Measurements from ENCODE around the gene FUZ. TPM values are rescaled to one million over a fixed set of nuclear protein-coding genes. Genes with fewer than 3 reads are reported as not detected.

The FUZ gene
- total and polyA plus RNA-seq, 2 of the 8 experiments (the other 6 are each of a cell fraction or from before 2014, with no cell fraction given): 28.4 to 33.9 TPM

DNA sequence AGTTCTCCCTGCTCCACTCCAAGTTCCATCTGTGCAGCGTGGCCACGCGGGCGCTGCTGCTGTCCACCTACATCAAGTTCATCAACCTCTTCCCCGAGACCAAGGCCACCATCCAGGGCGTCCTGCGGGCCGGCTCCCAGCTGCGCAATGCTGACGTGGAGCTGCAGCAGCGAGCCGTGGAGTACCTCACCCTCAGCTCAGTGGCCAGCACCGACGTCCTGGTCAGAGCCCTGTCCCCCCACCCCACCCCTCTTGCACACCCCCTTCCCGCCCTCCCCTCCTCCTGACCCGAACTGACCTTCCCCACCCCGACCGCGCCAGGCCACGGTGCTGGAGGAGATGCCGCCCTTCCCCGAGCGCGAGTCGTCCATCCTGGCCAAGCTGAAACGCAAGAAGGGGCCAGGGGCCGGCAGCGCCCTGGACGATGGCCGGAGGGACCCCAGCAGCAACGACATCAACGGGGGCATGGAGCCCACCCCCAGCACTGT is 11.6 kb downstream of the FUZ start (continued):
- no peak for TF ChIP-seq HDAC6 (IDR thresholded peaks at IDR 0.05; ENCODE audit: low read depth, low read length)

All from H1 (cell line).